H1 (cell line): ENCODE results near the gene SLC6A19. TPM values are rescaled to one million over a fixed set of nuclear protein-coding genes. Genes with fewer than 3 reads are reported as not detected.
"Not testable (repeated sequence)": the region's sequence is repeated elsewhere in the genome, so short reads cannot be mapped to it uniquely, and the experiment has no call there.

Source experiments
- CTCF ChIA-PET: fragments of 300-600 bp; sonication (Branson Sonifier 250); formaldehyde crosslinking; loops from one replicate; lab custom pipeline; 2021; ENCODE audit not compliant: partially characterized antibody; lab: Charles Lee
- POLR2A ChIA-PET: fragments of 300-600 bp; sonication (Branson Sonifier 250); formaldehyde crosslinking; loops from one replicate; lab custom pipeline; 2021; ENCODE audit warnings: inconsistent platforms; ENCODE audit not compliant: partially characterized antibody; lab: Charles Lee
- DNase-seq, 2 experiments: peaks; one replicate each; pipeline versions ENCODE4 v3.0.0 to v3.0.0-alpha.2; 2010 to 2022; ENCODE audit warnings: low spot score in 2 of 2, low read depth in 1 of 2, mixed read lengths in 1 of 2
- FAIRE-seq: peaks from 2 replicates; lab custom pipeline; 2011; peaks lifted over from hg19 to GRCh38; lab: Jason Lieb, UNC
- H2AFZ ChIP-seq: 2 replicates; pipeline ENCODE4 v1.8.1; 2012; ENCODE audit warnings: low read length, inconsistent platforms
- H2AK5ac ChIP-seq: 2 replicates; pipeline ENCODE4 v1.6.1; 2013; ENCODE audit warnings: low read depth, low read length
- H2BK120ac ChIP-seq: replicated peaks from 2 replicates; pipeline ENCODE3; 2013; ENCODE audit warnings: low read depth, low read length, inconsistent platforms
- H2BK12ac ChIP-seq: 2 replicates; pipeline ENCODE4 v1.6.1; 2013; ENCODE audit warnings: low read depth, low read length
- H2BK15ac ChIP-seq: 2 replicates; pipeline ENCODE4 v1.6.1; 2013; ENCODE audit warnings: low read length
- H2BK20ac ChIP-seq: 2 replicates; pipeline ENCODE4 v1.6.1; 2013; ENCODE audit warnings: low read length
- H2BK5ac ChIP-seq: 2 replicates; pipeline ENCODE4 v1.6.1; 2013; ENCODE audit warnings: low read depth, low read length
- H3K14ac ChIP-seq: 2 replicates; pipeline ENCODE4 v1.6.1; 2013; ENCODE audit warnings: inconsistent platforms; ENCODE audit not compliant: insufficient read length
- H3K18ac ChIP-seq: 2 replicates; pipeline ENCODE4 v1.6.1; 2013; ENCODE audit warnings: low read length; ENCODE audit errors: extremely low read depth
- H3K23ac ChIP-seq: 2 replicates; pipeline ENCODE4 v1.6.1; 2013; ENCODE audit warnings: inconsistent platforms; ENCODE audit not compliant: insufficient read length
- H3K23me2 ChIP-seq: 2 replicates; pipeline ENCODE4 v1.6.1; 2013; ENCODE audit warnings: low read depth, low read length
- H3K27ac ChIP-seq: 2 replicates; pipeline ENCODE4 v1.6.1; 2011; ENCODE audit warnings: low read depth, low read length, inconsistent platforms
- H3K27me3 ChIP-seq, 4 experiments: replicated peaks in 1 of 4; 1 replicate in 1 of 4; 2 replicates in 3 of 4; pipeline versions ENCODE4 v1.6.1 to v1.8.1; 2011 to 2013; ENCODE audit warnings: low read length in 3 of 4, mild to moderate bottlenecking in 3 of 4, inconsistent platforms in 2 of 4, mixed read lengths in 2 of 4, moderate library complexity in 1 of 4; ENCODE audit not compliant: control insufficient read depth in 3 of 4, insufficient read depth in 3 of 4; ENCODE audit errors: extremely low read depth in 1 of 4
- H3K36me3 ChIP-seq, 4 experiments: 2 replicates each; pipeline versions ENCODE4 v1.6.1 to v1.8.1; 2011 to 2013; ENCODE audit warnings: mild to moderate bottlenecking in 4 of 4, low read length in 3 of 4, moderate library complexity in 2 of 4, control low read depth in 1 of 4, inconsistent platforms in 1 of 4; ENCODE audit not compliant: insufficient read depth in 4 of 4, control insufficient read depth in 2 of 4
- H3K4ac ChIP-seq: replicated peaks from 2 replicates; pipeline ENCODE3; 2013; ENCODE audit warnings: low read length, low read depth, mixed read lengths, inconsistent platforms; ENCODE audit not compliant: insufficient read length
- H3K4me1 ChIP-seq, 4 experiments: replicated peaks in 1 of 4; 1 replicate in 1 of 4; 2 replicates in 3 of 4; pipeline versions ENCODE4 v1.6.1 to v1.8.1; 2011 to 2013; ENCODE audit warnings: low read length in 3 of 4, inconsistent platforms in 2 of 4, mixed read lengths in 1 of 4; ENCODE audit not compliant: insufficient read depth in 4 of 4, control insufficient read depth in 3 of 4
- H3K4me2 ChIP-seq, 2 experiments: 2 replicates each; pipeline versions ENCODE4 v1.6.1 to v1.8.1; 2011 to 2013; ENCODE audit warnings: low read depth in 2 of 2, low read length in 2 of 2, control low read depth in 1 of 2, inconsistent platforms in 1 of 2, mild to moderate bottlenecking in 1 of 2; ENCODE audit not compliant: insufficient read depth in 1 of 2
- H3K4me3 ChIP-seq, 4 experiments: fragments of 200-600, 300-600 bp in 1 of 4; sonication (generic), shearing (Covaris generic), sonication (Bioruptor Twin) in 1 of 4; 2 replicates each; pipeline versions ENCODE4 v1.5.1 to v1.8.1; 2011 to 2016; ENCODE audit warnings: low read length in 4 of 4, low read depth in 3 of 4, control low read depth in 2 of 4, inconsistent platforms in 2 of 4, mild to moderate bottlenecking in 2 of 4, mixed read lengths in 1 of 4, moderate library complexity in 1 of 4; ENCODE audit not compliant: insufficient read depth in 2 of 4; ENCODE audit errors: extremely low read depth in 1 of 4
- H3K56ac ChIP-seq: replicated peaks from 2 replicates; pipeline ENCODE3; 2013; ENCODE audit warnings: low read depth, mild to moderate bottlenecking, mixed read lengths, low read length, inconsistent platforms; ENCODE audit not compliant: insufficient read length
- H3K79me1 ChIP-seq: 2 replicates; pipeline ENCODE4 v1.6.1; 2013; ENCODE audit warnings: low read depth, low read length, control low read depth
- H3K79me2 ChIP-seq, 2 experiments: 2 replicates each; pipeline versions ENCODE4 v1.6.1 to v1.8.1; 2012 to 2013; ENCODE audit warnings: low read length in 2 of 2, mild to moderate bottlenecking in 2 of 2, inconsistent platforms in 1 of 2; ENCODE audit not compliant: insufficient read depth in 2 of 2, control insufficient read depth in 1 of 2
- H3K9ac ChIP-seq, 4 experiments: replicated peaks in 1 of 4; 1 replicate in 1 of 4; 2 replicates in 3 of 4; pipeline versions ENCODE4 v1.6.1 to v1.8.1; 2011 to 2013; ENCODE audit warnings: low read depth in 3 of 4, low read length in 3 of 4, control low read depth in 2 of 4, mild to moderate bottlenecking in 2 of 4, moderate library complexity in 2 of 4, inconsistent platforms in 1 of 4; ENCODE audit errors: extremely low read depth in 1 of 4
- H3K9me3 ChIP-seq, 2 experiments: 2 replicates each; pipeline versions ENCODE4 v1.6.1 to v1.8.1; 2012 to 2013; ENCODE audit warnings: mild to moderate bottlenecking in 2 of 2, moderate library complexity in 2 of 2, control low read depth in 1 of 2, inconsistent platforms in 1 of 2, low read depth in 1 of 2, low read length in 1 of 2, mixed read lengths in 1 of 2; ENCODE audit not compliant: insufficient read depth in 2 of 2
- H4K20me1 ChIP-seq, 2 experiments: replicated peaks in 1 of 2; 2 replicates each; pipeline versions ENCODE3 to v1.8.1; 2011 to 2013; ENCODE audit warnings: inconsistent platforms in 2 of 2, low read length in 2 of 2, mild to moderate bottlenecking in 1 of 2; ENCODE audit not compliant: insufficient read depth in 2 of 2, control insufficient read depth in 1 of 2
- H4K5ac ChIP-seq: 2 replicates; pipeline ENCODE4 v1.6.1; 2013; ENCODE audit warnings: low read length, low read depth, mixed read lengths, inconsistent platforms; ENCODE audit not compliant: insufficient read length
- H4K8ac ChIP-seq: 2 replicates; pipeline ENCODE4 v1.8.0; 2013; ENCODE audit warnings: mild to moderate bottlenecking, moderate library complexity, low read length, inconsistent platforms; ENCODE audit not compliant: insufficient read depth; ENCODE audit errors: extremely low read depth
- H4K91ac ChIP-seq: replicated peaks from 2 replicates; pipeline ENCODE3; 2013; ENCODE audit warnings: low read length, mixed read lengths, inconsistent platforms; ENCODE audit not compliant: insufficient read length
- WGBS, 2 experiments: shearing (Covaris generic) in 1 of 2; methylation state at CpG; one replicate each; pipeline versions ENCODE4 v1.1.6 to v1.1.7; 2013 to 2015; ENCODE audit warnings: low lambda C conversion rate in 2 of 2, mixed read lengths in 2 of 2, inconsistent platforms in 1 of 2, low coverage in 1 of 2, missing lambda C conversion rate in 1 of 2; ENCODE audit not compliant: insufficient replicate concordance in 2 of 2, insufficient coverage in 1 of 2, insufficient read length in 1 of 2; ENCODE audit errors: extremely low coverage in 1 of 2, missing lambda C conversion rate in 1 of 2; 5-methylcytosine and 5-hydroxymethylcytosine counted together
- polyA plus RNA-seq, 7 experiments: library from polyadenylated mRNA; depleted of rRNA in 3 of 7; stranded (reverse) in 5 of 7; unstranded in 2 of 7; fragments of >200 nt in 5 of 7; fragments of 200-250 nt in 2 of 7; gene quantifications; 1 replicate in 5 of 7; 2 replicates in 1 of 7; 4 replicates in 1 of 7; pipeline versions ENCODE4 v1.2.1 to v1.2.3, GENCODE V29; 2011 to 2013; ENCODE audit warnings: missing spikeins in 2 of 7, mixed read lengths in 2 of 7
- total RNA-seq: library from RNA; stranded (reverse); fragmentation: NEBNext Ultra II Directional; extraction: Animal tissue kit (Norgen Biotek cat#: 25700); gene quantifications from 2 replicates; pipeline ENCODE4 v1.2.1, GENCODE V29; 2021

The SLC6A19 gene
- total and polyA plus RNA-seq, 2 of the 8 experiments (the other 6 are each of a cell fraction or from before 2014, with no cell fraction given): 0.02 TPM; not detected in 1

- H4K20me1 ChIP-seq, H2AFZ ChIP-seq, H4K8ac ChIP-seq, H3K4ac ChIP-seq, POLR2A ChIA-PET, H2BK12ac ChIP-seq, H3K4me3 ChIP-seq, H3K23ac ChIP-seq, H3K4me1 ChIP-seq, H3K36me3 ChIP-seq, H3K27ac ChIP-seq, H2BK15ac ChIP-seq, H2BK120ac ChIP-seq, H3K23me2 ChIP-seq, DNase-seq, FAIRE-seq, H3K9me3 ChIP-seq, H4K5ac ChIP-seq, H2BK5ac ChIP-seq, H2BK20ac ChIP-seq, H3K9ac ChIP-seq, H3K4me2 ChIP-seq, H3K18ac ChIP-seq, H4K91ac ChIP-seq, H3K14ac ChIP-seq, H3K56ac ChIP-seq, H3K79me1 ChIP-seq, H3K79me2 ChIP-seq: not testable (repeated sequence)
- CTCF ChIA-PET: interaction anchor here (1.1 kb wide), 1 partner anchor 11 kb away, joined by 3 read pairs; no protein-coding TSS in a partner anchor
- 87% methylated on average over 2 of the region's 2 CpGs; no CpG with 5 or more reads in 1 of the 2 experiments for WGBS, 2 experiments
- Histone ChIP-seq H2AK5ac (0 out of 2 replicates have a peak overlapping the region, but pooled peaks have one; percentile 65), H3K27me3 (peaks cover 15 to 38% (median 32%) of the 10 kb centered on the region in 4 experiments)
These were observed 43.9 kb upstream of the SLC6A19 start for GRCh38 chr5:1157461-1157986.
